ENCODE data around the gene ACBD7.
A peak's percentile ranks its signal among the peaks of the same experiment; 100 is the strongest.

The ACBD7 gene

DNA sequence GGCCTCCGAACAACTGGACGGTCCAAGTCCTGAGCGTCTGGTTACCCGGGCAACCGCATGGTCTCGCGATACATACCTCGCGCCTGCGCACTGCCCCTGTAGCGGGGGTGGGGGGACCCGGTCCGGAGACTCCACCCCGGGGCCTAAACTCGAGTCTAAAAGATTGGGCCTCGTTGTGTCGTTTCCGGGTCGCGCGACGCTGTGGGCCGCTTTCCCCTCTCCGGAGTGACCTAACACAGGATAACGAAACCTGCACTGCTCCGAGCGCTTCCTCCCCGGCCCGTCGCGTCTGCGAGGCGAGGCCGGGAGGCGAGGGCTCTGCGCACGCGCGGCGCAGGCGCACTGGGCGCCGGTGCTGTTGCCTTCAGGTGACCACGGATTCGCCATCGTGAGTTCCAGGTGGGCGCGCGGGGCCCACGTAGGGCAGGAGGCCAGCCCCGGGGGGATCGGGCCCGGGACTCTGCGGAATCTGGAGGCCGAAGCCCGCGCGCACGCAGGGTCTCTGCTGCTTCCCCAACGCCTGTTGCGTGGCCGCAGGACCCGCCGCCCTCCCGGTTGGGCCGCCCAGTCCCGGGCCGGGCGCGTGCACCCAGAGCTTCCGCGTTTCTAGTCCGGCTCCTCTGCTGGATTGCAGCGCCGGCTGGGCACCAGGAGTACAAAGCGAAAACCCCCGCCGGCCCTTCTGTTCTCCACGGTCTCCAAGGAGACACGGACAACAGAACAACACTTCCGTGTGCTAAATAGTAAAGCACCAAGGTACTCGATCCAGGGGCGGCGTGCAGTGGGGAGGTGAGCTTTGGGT is 8.6 kb upstream of the ACBD7 start, which contains the start of gene RPP38:
RPP38 (plus strand) TSS at position 345 of the 802 bp plus-strand sequence. CDS start 5,960 bp downstream, outside the sequence.
- ChIA-PET POLR2A (interaction anchor here (1.1 kb wide), 1 partner anchor 143 kb away, joined by 3 read pairs; no protein-coding TSS in a partner anchor), CTCF (interaction anchor here (0.9 to 1.3 kb wide), 2 partner anchors 8 to 9 kb away, joined by 4 to 5 read pairs; no protein-coding TSS in a partner anchor)
- H3K4me3 ChIP-seq (ENCODE audit: low read depth, low read length) = peak within 1 kb of the TSS; percentile 84
- peak; percentile 63 for DNase-seq (ENCODE audit: low read depth, low spot score)
- TF ChIP-seq, protein P1, sequence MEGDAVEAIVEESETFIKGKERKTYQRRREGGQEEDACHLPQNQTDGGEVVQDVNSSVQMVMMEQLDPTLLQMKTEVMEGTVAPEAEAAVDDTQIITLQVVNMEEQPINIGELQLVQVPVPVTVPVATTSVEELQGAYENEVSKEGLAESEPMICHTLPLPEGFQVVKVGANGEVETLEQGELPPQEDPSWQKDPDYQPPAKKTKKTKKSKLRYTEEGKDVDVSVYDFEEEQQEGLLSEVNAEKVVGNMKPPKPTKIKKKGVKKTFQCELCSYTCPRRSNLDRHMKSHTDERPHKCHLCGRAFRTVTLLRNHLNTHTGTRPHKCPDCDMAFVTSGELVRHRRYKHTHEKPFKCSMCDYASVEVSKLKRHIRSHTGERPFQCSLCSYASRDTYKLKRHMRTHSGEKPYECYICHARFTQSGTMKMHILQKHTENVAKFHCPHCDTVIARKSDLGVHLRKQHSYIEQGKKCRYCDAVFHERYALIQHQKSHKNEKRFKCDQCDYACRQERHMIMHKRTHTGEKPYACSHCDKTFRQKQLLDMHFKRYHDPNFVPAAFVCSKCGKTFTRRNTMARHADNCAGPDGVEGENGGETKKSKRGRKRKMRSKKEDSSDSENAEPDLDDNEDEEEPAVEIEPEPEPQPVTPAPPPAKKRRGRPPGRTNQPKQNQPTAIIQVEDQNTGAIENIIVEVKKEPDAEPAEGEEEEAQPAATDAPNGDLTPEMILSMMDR (IDR thresholded peaks at IDR 0.05; ENCODE audit: insufficient read depth, low read length, missing control alignments) = no peak

DNA sequence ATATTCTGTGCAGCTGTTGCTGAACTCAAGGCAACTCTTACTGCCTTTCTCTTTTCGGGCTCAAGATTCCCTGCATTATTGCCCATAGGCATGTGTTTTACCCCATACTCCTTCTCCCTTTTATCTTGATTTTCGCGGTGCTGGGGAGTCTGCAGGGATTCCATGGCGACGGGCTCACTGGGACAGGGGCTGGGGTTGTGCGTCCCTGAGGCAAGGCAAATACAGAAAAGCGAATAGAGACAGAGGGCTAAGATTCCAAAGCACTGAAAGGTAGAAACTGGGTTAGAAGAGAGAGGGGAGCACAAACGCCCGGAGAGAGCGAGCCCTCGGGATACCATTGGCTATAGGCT is 8.1 kb upstream of the ACBD7 start:
- ChIA-PET CTCF (no interaction called here), POLR2A (interaction anchor here (1.1 kb wide), 1 partner anchor 142 kb away, joined by 3 read pairs; no protein-coding TSS in a partner anchor)
- peak overlapping the region; percentile 84 for H3K4me3 ChIP-seq (ENCODE audit: low read depth, low read length)
- TF ChIP-seq, protein P1 (IDR thresholded peaks at IDR 0.05; ENCODE audit: insufficient read depth, low read length, missing control alignments) = no peak
- DNase-seq (ENCODE audit: low read depth, low spot score) = no peak

DNA sequence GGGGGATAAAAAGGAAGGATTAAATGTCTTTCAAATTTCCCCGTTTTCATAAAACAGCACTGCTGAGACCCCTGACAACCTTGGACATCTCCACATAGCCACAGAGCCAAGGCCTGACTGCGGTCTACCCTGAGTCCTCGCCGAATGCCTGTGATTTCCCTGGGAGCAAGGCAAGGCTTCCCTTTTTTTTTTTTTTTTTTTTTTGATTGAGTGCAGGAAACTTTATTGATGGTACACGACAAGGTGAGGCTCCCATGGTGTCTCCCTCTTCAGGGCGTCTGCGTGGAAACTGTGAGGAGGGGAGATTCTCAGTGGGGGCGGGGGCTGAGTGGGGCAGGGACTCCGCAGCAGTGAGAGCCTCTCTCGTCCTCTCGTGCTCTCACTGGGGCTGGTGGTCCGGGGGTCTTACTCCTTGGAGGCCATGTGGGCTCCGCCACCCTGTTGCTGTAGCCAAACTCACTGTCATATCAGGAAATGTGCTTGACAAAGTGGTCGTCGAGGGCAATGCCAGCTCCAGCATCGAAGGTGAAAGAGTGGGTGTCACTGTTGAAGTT is 4.4 kb upstream of the ACBD7 start:
- TF ChIP-seq, protein P1 (IDR thresholded peaks at IDR 0.05; ENCODE audit: insufficient read depth, low read length, missing control alignments) = no peak
- CTCF ChIA-PET = no interaction called here
- POLR2A ChIA-PET = no interaction called here
- no peak overlapping the region for H3K4me3 ChIP-seq (ENCODE audit: low read depth, low read length)
- no peak for DNase-seq (ENCODE audit: low read depth, low spot score)

DNA sequence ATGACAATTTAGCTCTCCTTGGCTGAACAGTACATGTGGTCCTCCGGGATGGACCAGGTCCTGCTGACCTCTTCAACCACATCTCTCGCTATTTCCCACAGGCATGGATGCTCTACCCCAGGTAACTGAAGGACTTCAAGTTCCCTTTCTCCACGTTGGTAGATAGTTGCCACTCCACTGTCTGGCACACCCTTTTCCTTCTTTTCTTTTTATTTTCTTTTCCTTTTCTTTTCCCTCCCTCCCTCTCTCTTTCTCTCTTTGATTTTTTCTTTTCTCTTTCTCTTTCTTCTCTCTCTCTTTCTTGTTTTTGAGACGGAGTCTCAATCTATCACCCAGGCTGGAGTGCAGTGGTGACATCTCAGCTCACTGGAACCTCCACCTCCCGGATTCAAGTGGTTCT is 2.8 kb upstream of the ACBD7 start:
- no peak overlapping the region for H3K4me3 ChIP-seq (ENCODE audit: low read depth, low read length)
- POLR2A ChIA-PET = no interaction called here
- no peak for DNase-seq (ENCODE audit: low read depth, low spot score)
- TF ChIP-seq, protein P1 (IDR thresholded peaks at IDR 0.05; ENCODE audit: insufficient read depth, low read length, missing control alignments) = no peak
- CTCF ChIA-PET = no interaction called here

DNA sequence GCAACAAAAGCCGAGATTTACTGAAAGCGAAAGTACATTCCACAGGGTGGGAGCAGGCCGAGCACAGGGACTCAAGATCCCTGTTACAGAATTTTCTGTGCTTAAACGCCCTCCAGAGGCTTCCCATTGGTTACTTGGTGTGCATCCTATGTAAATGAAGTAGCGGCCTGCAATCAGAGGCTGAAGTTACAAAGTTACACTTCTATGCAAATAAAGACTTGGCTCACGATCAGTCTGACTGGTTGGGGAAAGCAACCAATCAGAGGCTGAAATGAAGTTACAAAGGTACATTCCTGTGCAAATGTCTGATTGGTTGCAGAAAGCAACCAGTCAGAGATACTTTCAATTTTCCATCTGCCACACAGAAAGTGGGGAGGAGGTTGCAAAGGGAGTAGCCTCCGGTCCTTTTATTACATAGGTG is 4.1 kb downstream of the ACBD7 start:
- ChIA-PET POLR2A (no interaction called here), CTCF (interaction anchor here (1.2 kb wide), 1 partner anchor 22 kb away, joined by 3 read pairs; no protein-coding TSS in a partner anchor)
- H3K4me3 ChIP-seq (ENCODE audit: low read depth, low read length) = peak overlapping the region; percentile 41
- DNase-seq (ENCODE audit: low read depth, low spot score) = peak; percentile 52
- TF ChIP-seq, protein P1 (IDR thresholded peaks at IDR 0.05; ENCODE audit: insufficient read depth, low read length, missing control alignments) = no peak

Measured in AG04449 (cell line).